MCF 10A (cell line): ENCODE measurements around the gene CYGB. TPM values are rescaled to one million over a fixed set of nuclear protein-coding genes. Genes with fewer than 3 reads are reported as not detected.

Experiments
- BruUV-seq: library from RNA; stranded (reverse); fragments of 400-500 nt; replicated peaks from 2 replicates; lab custom pipeline; 2021; lab: Mats Ljungman, UMichigan
- CTCF ChIA-PET: fragments of 300-600 bp; sonication (Branson Sonifier 250); formaldehyde crosslinking; extraction: SDS; loops from one replicate; lab custom pipeline; 2021; ENCODE audit warnings: antibody characterized with exemption, inconsistent platforms; lab: Yijun Ruan, JAX
- POLR2A ChIA-PET: fragments of 300-600, 350-650 bp; sonication (Branson Sonifier 250); formaldehyde crosslinking; extraction: SDS; loops from one replicate; lab custom pipeline; 2020; ENCODE audit warnings: antibody characterized with exemption, inconsistent platforms; lab: Yijun Ruan, JAX
- DNase-seq: peaks from one replicate; pipeline ENCODE4 v3.0.0-alpha.2; 2018; ENCODE audit not compliant: unreplicated experiment
- H3K27ac Mint-ChIP-seq: one replicate; pipeline ENCODE4 v1.8.0; 2022; ENCODE audit warnings: mild to moderate bottlenecking, low read depth, mixed read lengths; ENCODE audit not compliant: unreplicated experiment
- H3K27me3 Mint-ChIP-seq: one replicate; pipeline ENCODE4 v1.8.0; 2022; ENCODE audit warnings: mixed read lengths; ENCODE audit not compliant: insufficient read depth, unreplicated experiment
- H3K36me3 Mint-ChIP-seq: one replicate; pipeline ENCODE4 v1.8.0; 2022; ENCODE audit warnings: mild to moderate bottlenecking, moderate library complexity, mixed read lengths; ENCODE audit not compliant: insufficient read depth, unreplicated experiment
- H3K4me1 Mint-ChIP-seq: one replicate; pipeline ENCODE4 v1.8.0; 2022; ENCODE audit warnings: mixed read lengths; ENCODE audit not compliant: insufficient read depth, unreplicated experiment
- H3K4me3 Mint-ChIP-seq: one replicate; pipeline ENCODE4 v1.8.0; 2022; ENCODE audit warnings: mild to moderate bottlenecking, moderate library complexity, mixed read lengths; ENCODE audit not compliant: unreplicated experiment
- H3K9me3 Mint-ChIP-seq: one replicate; pipeline ENCODE4 v1.8.0; 2022; ENCODE audit warnings: mixed read lengths; ENCODE audit not compliant: unreplicated experiment
- CTCF ChIP-seq: fragments of 200-600 bp; IDR thresholded peaks from one replicate; pipeline ENCODE4 v1.8.0; 2022; ENCODE audit warnings: antibody characterized with exemption, mild to moderate bottlenecking; ENCODE audit not compliant: unreplicated experiment
- intact Hi-C: fragments of 100-400 bp; cut with micrococcal nuclease; formaldehyde crosslinking; loops from 2 replicates; pipeline ENCODE4 v1.14.1; 2022
- total RNA-seq: library from RNA; stranded (reverse); gene quantifications from 2 replicates; pipeline ENCODE4 v1.2.3, GENCODE V29; 2022

The CYGB gene
- total RNA-seq, 1 experiment from 2014 or later = not detected

- H3K27me3 Mint-ChIP-seq = peaks cover 1% of the 10 kb centered on the region
- BruUV-seq = no TSS peak
- intact Hi-C loops = no loop called here
- ChIA-PET CTCF (interaction anchor here (0.6 to 11.5 kb wide), 8 partner anchors 9 to 179 kb away, joined by 3 to 134 read pairs (median 6); partner anchors contain the start of gene AANAT), POLR2A (interaction anchor here (0.5 to 5.7 kb wide), 9 partner anchors 8 to 566 kb away, joined by 3 to 53 read pairs (median 5); partner anchors contain the start of genes AANAT, PRPSAP1, SPHK1 and UBE2O)
- H3K27ac Mint-ChIP-seq = no peak overlapping the region
- peaks cover 5% of the 10 kb centered on the region for H3K36me3 Mint-ChIP-seq
- no peak for TF ChIP-seq CTCF
- H3K9me3 Mint-ChIP-seq = no peaks in the 10 kb centered on the region
- no peak for DNase-seq
- H3K4me1 Mint-ChIP-seq = peaks cover 27% of the 10 kb centered on the region
- no peak overlapping the region for H3K4me3 Mint-ChIP-seq
These were observed 34.9 kb downstream of the CYGB start for GRCh38 chr17:76502341-76503211.

DNA sequence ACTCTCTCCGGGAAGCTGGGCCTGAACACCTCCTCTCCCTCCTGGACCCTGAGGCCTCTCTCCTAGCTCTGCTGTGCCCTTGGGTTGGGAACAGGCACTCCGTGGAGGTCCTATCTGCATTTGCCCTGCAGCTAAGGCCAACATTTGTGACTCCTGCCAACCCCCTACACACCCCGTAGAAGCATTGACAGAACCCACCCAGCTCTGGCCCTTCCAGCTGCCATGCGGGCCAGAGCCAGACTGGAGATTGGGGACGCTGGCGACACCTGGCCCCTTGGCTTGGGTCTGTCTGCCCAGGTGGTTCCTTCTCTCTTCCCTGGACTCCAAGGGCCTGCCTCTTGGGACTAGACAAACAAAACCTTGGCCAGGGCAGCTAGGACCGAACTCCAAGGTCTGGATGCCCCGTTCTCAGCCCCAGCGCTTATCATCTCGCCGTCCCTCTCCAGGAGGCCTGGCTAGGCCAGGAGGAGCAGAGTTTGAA lies 35.6 kb downstream of the CYGB start:
- BruUV-seq = no TSS peak
- peaks cover 5% of the 10 kb centered on the region for H3K36me3 Mint-ChIP-seq
- H3K4me3 Mint-ChIP-seq = peak overlapping the region; percentile 80
- DNase-seq = no peak
- ChIA-PET CTCF (interaction anchor here (0.8 to 11.5 kb wide), 7 partner anchors 9 to 93 kb away, joined by 3 to 134 read pairs (median 4); partner anchors contain the start of gene AANAT), POLR2A (interaction anchor here (0.6 to 5.7 kb wide), 15 partner anchors 9 to 521 kb away, joined by 3 to 53 read pairs (median 4); partner anchors contain the start of genes AANAT, JMJD6, METTL23 and MFSD11)
- intact Hi-C loops = no loop called here
- peak overlapping the region; percentile 90 for H3K27ac Mint-ChIP-seq
- H3K9me3 Mint-ChIP-seq = no peaks in the 10 kb centered on the region
- no peak for TF ChIP-seq CTCF
- no peaks in the 10 kb centered on the region for H3K27me3 Mint-ChIP-seq
- H3K4me1 Mint-ChIP-seq = peaks cover 30% of the 10 kb centered on the region

- ChIA-PET POLR2A (interaction anchor here (0.5 to 5.7 kb wide), 17 partner anchors 10 to 520 kb away, joined by 3 to 53 read pairs (median 4); partner anchors contain the start of genes AANAT, JMJD6, METTL23 and MFSD11), CTCF (interaction anchor here (0.8 to 11.5 kb wide), 6 partner anchors 10 to 93 kb away, joined by 3 to 134 read pairs (median 8); partner anchors contain the start of gene AANAT)
- Mint-ChIP-seq H3K4me1 (peaks cover 30% of the 10 kb centered on the region), H3K27ac (peak within 1 kb of the TSS; percentile 90), H3K4me3 (peak within 1 kb of the TSS; percentile 80), H3K36me3 (peaks cover 5% of the 10 kb centered on the region), H3K27me3 (no peaks in the 10 kb centered on the region), H3K9me3 (no peaks in the 10 kb centered on the region)
- intact Hi-C loops = no loop called here
- DNase-seq = peak; percentile 84
- no TSS peak for BruUV-seq
- no peak for TF ChIP-seq CTCF
These were observed 36.3 kb downstream of the CYGB start, which contains the start of gene RHBDF2 for GRCh38 chr17:76501018-76501826. RHBDF2 (minus strand) TSS chr17:76501423; CDS start chr17:76481524, 19,899 bp downstream.
